Anterior cingulate cortex (tissue), 58 donors: ENCODE data around the gene HLA-DRB1.
"Not testable (repeated sequence)": the region's sequence is repeated elsewhere in the genome, so short reads cannot be mapped to it uniquely, and the experiment has no call there.

Experiments used
- DNase-seq, 58 donors: peaks; one replicate each; lab custom pipeline; 2025; lab: John Stamatoyannopoulos, UW

The HLA-DRB1 gene

GRCh38 chr6:32609731-32610640 is 20.3 kb upstream of the HLA-DRB1 start:
- DNase-seq = peak in 32 of 58 donors; percentile 1 to 83 (median 22)

- no peak for DNase-seq
Observed at GRCh38 chr6:32609391-32609730, 19.7 kb upstream of the HLA-DRB1 start.

GRCh38 chr6:32608362-32608761 is 18.7 kb upstream of the HLA-DRB1 start:
- DNase-seq = no peak

- DNase-seq = no peak
Observed at GRCh38 chr6:32607988-32608298, 18.3 kb upstream of the HLA-DRB1 start.

GRCh38 chr6:32607263-32607987 is 17.8 kb upstream of the HLA-DRB1 start:
- DNase-seq = no peak

GRCh38 chr6:32604434-32604877 is 14.8 kb upstream of the HLA-DRB1 start:
- peak in 1 of 58 donors; percentile 13 for DNase-seq

GRCh38 chr6:32603888-32604287 is 14.2 kb upstream of the HLA-DRB1 start:
- no peak for DNase-seq

- DNase-seq = no peak
Observed at GRCh38 chr6:32603222-32603621, 13.6 kb upstream of the HLA-DRB1 start.

GRCh38 chr6:32602383-32602782 is 12.7 kb upstream of the HLA-DRB1 start:
- DNase-seq = no peak

GRCh38 chr6:32597024-32597423 is 7.4 kb upstream of the HLA-DRB1 start:
- no peak for DNase-seq

- DNase-seq = not testable (repeated sequence)
Observed at GRCh38 chr6:32590713-32591112, 1.1 kb upstream of the HLA-DRB1 start.

- DNase-seq = no peak
Observed at GRCh38 chr6:32588156-32588555, 1.5 kb downstream of the HLA-DRB1 start.

GRCh38 chr6:32583527-32583898 is 6.1 kb downstream of the HLA-DRB1 start:
- no peak for DNase-seq

GRCh38 chr6:32581315-32582095 is 8.1 kb downstream of the HLA-DRB1 start:
- DNase-seq = no peak

- no peak for DNase-seq
Observed at GRCh38 chr6:32580593-32580992, 9.1 kb downstream of the HLA-DRB1 start.

- DNase-seq = no peak
Observed at GRCh38 chr6:32578962-32579361, 10.7 kb downstream of the HLA-DRB1 start.

GRCh38 chr6:32577493-32577892 is 12.2 kb downstream of the HLA-DRB1 start:
- DNase-seq = not testable (repeated sequence)

- DNase-seq = no peak
Observed at GRCh38 chr6:32576250-32576649, 13.4 kb downstream of the HLA-DRB1 start.

GRCh38 chr6:32570363-32570905 is 19.2 kb downstream of the HLA-DRB1 start:
- no peak for DNase-seq

GRCh38 chr6:32568561-32568960 is 21.1 kb downstream of the HLA-DRB1 start:
- DNase-seq = no peak

- no peak for DNase-seq
Observed at GRCh38 chr6:32566957-32567356, 22.7 kb downstream of the HLA-DRB1 start.
